Measurements from ENCODE around the gene CD9.

CD9 gene

GRCh38 chr12:6236641-6236940, 36.4 kb downstream of the CD9 start:
- Histone ChIP-seq H3K4me3 (ENCODE audit: low read depth, low read length) (no peak overlapping the region), H3K36me3 (replicated peaks) (no peaks in the 10 kb centered on the region), H3K27me3 (replicated peaks) (no peaks in the 10 kb centered on the region), H3K27ac (no peak overlapping the region)
- no peak for TF ChIP-seq CTCF (IDR thresholded peaks at IDR 0.05; ENCODE audit: low read depth, low read length, missing control alignments)
- no peak for DNase-seq
- in situ Hi-C loops (cut with HindIII; ENCODE audit: low pct_ligation_motif_present, low sequenced_read_pairs) = no loop called here

GRCh38 chr12:6237830-6238229, 37.6 kb downstream of the CD9 start:
- TF ChIP-seq CTCF (IDR thresholded peaks at IDR 0.05; ENCODE audit: low read depth, low read length, missing control alignments) = no peak
- H3K27me3 ChIP-seq (replicated peaks) = no peaks in the 10 kb centered on the region
- in situ Hi-C loops (cut with HindIII; ENCODE audit: low pct_ligation_motif_present, low sequenced_read_pairs) = no loop called here
- no peak for DNase-seq
- no peaks in the 10 kb centered on the region for H3K36me3 ChIP-seq (replicated peaks)
- H3K4me3 ChIP-seq (ENCODE audit: low read depth, low read length) = no peak overlapping the region
- H3K27ac ChIP-seq = no peak overlapping the region

GRCh38 chr12:6238875-6239274, 38.7 kb downstream of the CD9 start:
- in situ Hi-C loops (cut with HindIII; ENCODE audit: low pct_ligation_motif_present, low sequenced_read_pairs) = no loop called here
- no peak for TF ChIP-seq CTCF (IDR thresholded peaks at IDR 0.05; ENCODE audit: low read depth, low read length, missing control alignments)
- Histone ChIP-seq H3K36me3 (replicated peaks) (no peaks in the 10 kb centered on the region), H3K27ac (no peak overlapping the region), H3K4me3 (ENCODE audit: low read depth, low read length) (no peak overlapping the region), H3K27me3 (replicated peaks) (no peaks in the 10 kb centered on the region)
- DNase-seq = no peak

GRCh38 chr12:6241495-6241894, 41.3 kb downstream of the CD9 start:
- no peak overlapping the region for H3K4me3 ChIP-seq (ENCODE audit: low read depth, low read length)
- no peak for TF ChIP-seq CTCF (IDR thresholded peaks at IDR 0.05; ENCODE audit: low read depth, low read length, missing control alignments)
- no peak for DNase-seq
- H3K27ac ChIP-seq = no peak overlapping the region
- H3K27me3 ChIP-seq (replicated peaks) = no peaks in the 10 kb centered on the region
- no peaks in the 10 kb centered on the region for H3K36me3 ChIP-seq (replicated peaks)
- in situ Hi-C loops (cut with HindIII; ENCODE audit: low pct_ligation_motif_present, low sequenced_read_pairs) = no loop called here

GRCh38 chr12:6249580-6249979, 49.4 kb downstream of the CD9 start:
- DNase-seq = no peak
- H3K4me3 ChIP-seq (ENCODE audit: low read depth, low read length) = no peak overlapping the region
- H3K27ac ChIP-seq = no peak overlapping the region
- no peaks in the 10 kb centered on the region for H3K36me3 ChIP-seq (replicated peaks)
- no peak for TF ChIP-seq CTCF (IDR thresholded peaks at IDR 0.05; ENCODE audit: low read depth, low read length, missing control alignments)
- H3K27me3 ChIP-seq (replicated peaks) = peaks cover 3% of the 10 kb centered on the region
- in situ Hi-C loops (cut with HindIII; ENCODE audit: low pct_ligation_motif_present, low sequenced_read_pairs) = no loop called here

- TF ChIP-seq CTCF (IDR thresholded peaks at IDR 0.05; ENCODE audit: low read depth, low read length, missing control alignments) = no peak
- Histone ChIP-seq H3K27me3 (replicated peaks) (peaks cover 3% of the 10 kb centered on the region), H3K4me3 (ENCODE audit: low read depth, low read length) (no peak overlapping the region), H3K36me3 (replicated peaks) (no peaks in the 10 kb centered on the region), H3K27ac (no peak overlapping the region)
- in situ Hi-C loops (cut with HindIII; ENCODE audit: low pct_ligation_motif_present, low sequenced_read_pairs) = no loop called here
- no peak for DNase-seq
Measured at GRCh38 chr12:6250343-6250742, 50.1 kb downstream of the CD9 start.

Data from brain microvascular endothelial cell (primary cell).